Karpas-422 (cell line): ENCODE results near the gene INTS11. TPM values are rescaled to one million over a fixed set of nuclear protein-coding genes. Genes with fewer than 3 reads are reported as not detected.
A peak's percentile ranks its signal among the peaks of the same experiment; 100 is the strongest.

ENCODE experiments used
- DNase-seq: peaks from one replicate; pipeline ENCODE4 v3.0.0-alpha.2; 2015
- H2AFZ ChIP-seq: fragments of 200-600 bp; sonication (generic); 2 replicates; pipeline ENCODE4 v1.6.1; 2014; ENCODE audit warnings: antibody characterized with exemption, low read length, mixed read lengths
- H3K27ac ChIP-seq: fragments of 200-600 bp; sonication (generic); 2 replicates; pipeline ENCODE4 v1.5.1; 2014; ENCODE audit warnings: mild to moderate bottlenecking, low read length, moderate library complexity
- H3K27me3 ChIP-seq: fragments of 200-600 bp; sonication (generic); 2 replicates; pipeline ENCODE4 v1.6.1; 2014; ENCODE audit warnings: low read length, mixed read lengths
- H3K36me3 ChIP-seq: fragments of 200-600 bp; sonication (generic); 2 replicates; pipeline ENCODE4 v1.6.1; 2014; ENCODE audit warnings: low read length, mixed read lengths; ENCODE audit not compliant: insufficient read depth
- H3K4me1 ChIP-seq: fragments of 200-600 bp; sonication (generic); 2 replicates; pipeline ENCODE4 v1.6.1; 2014; ENCODE audit warnings: mild to moderate bottlenecking, low read length, mixed read lengths
- H3K4me2 ChIP-seq: fragments of 200-600 bp; sonication (generic); 2 replicates; pipeline ENCODE4 v1.6.1; 2014; ENCODE audit warnings: low read length, low read depth, mild to moderate bottlenecking; ENCODE audit not compliant: poor library complexity, severe bottlenecking
- H3K4me3 ChIP-seq: fragments of 200-600 bp; sonication (generic); 2 replicates; pipeline ENCODE4 v1.5.1; 2014; ENCODE audit warnings: mild to moderate bottlenecking, antibody characterized with exemption, low read length, mixed read lengths
- H3K79me2 ChIP-seq: fragments of 200-600 bp; sonication (generic); 2 replicates; pipeline ENCODE4 v1.6.1; 2014; ENCODE audit warnings: mild to moderate bottlenecking, low read length, mixed read lengths
- H3K9ac ChIP-seq: fragments of 200-600 bp; sonication (generic); 2 replicates; pipeline ENCODE4 v1.6.0; 2014; ENCODE audit warnings: low read length
- H3K9me2 ChIP-seq: fragments of 200-600 bp; sonication (generic), shearing (Covaris generic); replicated peaks from 2 replicates; pipeline ENCODE4 v1.6.0; 2014; ENCODE audit warnings: mild to moderate bottlenecking, low read length, moderate library complexity; ENCODE audit not compliant: insufficient read depth
- H3K9me3 ChIP-seq: fragments of 300-700, 200-600 bp; sonication (generic); 2 replicates; pipeline ENCODE4 v1.6.1; 2014; ENCODE audit warnings: low read length, mixed read lengths
- H4K20me1 ChIP-seq: fragments of 200-600 bp; sonication (generic); 2 replicates; pipeline ENCODE4 v1.6.1; 2014; ENCODE audit warnings: mild to moderate bottlenecking, antibody characterized with exemption, low read length, low read depth; ENCODE audit not compliant: insufficient read depth
- total RNA-seq: library from RNA; depleted of rRNA; stranded (reverse); fragments of >200 nt; shearing (Covaris generic); gene quantifications from 2 replicates; pipeline ENCODE4 v1.2.3, GENCODE V29; 2014; ENCODE audit warnings: low replicate concordance

The INTS11 gene
- total RNA-seq, 1 experiment from 2014 or later = 69.8 TPM

- H3K4me2 ChIP-seq = peak overlapping the region; percentile 94
- peak overlapping the region; percentile 85 for H3K4me3 ChIP-seq
- H3K9ac ChIP-seq = peak overlapping the region; percentile 97
- H3K9me3 ChIP-seq = no peaks in the 10 kb centered on the region
- no peak overlapping the region for H2AFZ ChIP-seq
- H3K27ac ChIP-seq = peak overlapping the region; percentile 97
- H3K36me3 ChIP-seq = no peaks in the 10 kb centered on the region
- DNase-seq = peak; percentile 61
- H3K27me3 ChIP-seq = no peaks in the 10 kb centered on the region
- H3K4me1 ChIP-seq = peaks cover 33% of the 10 kb centered on the region
- H3K79me2 ChIP-seq = peaks cover 40% of the 10 kb centered on the region
- no peaks in the 10 kb centered on the region for H3K9me2 ChIP-seq
- H4K20me1 ChIP-seq = peaks cover 12% of the 10 kb centered on the region; the same call in 1 of the 2 replicates
Observed at GRCh38 chr1:1304331-1305299, 19.8 kb downstream of the INTS11 start.

- Histone ChIP-seq H3K4me1 (peaks cover 30% of the 10 kb centered on the region), H4K20me1 (peaks cover 13% of the 10 kb centered on the region; the same call in 1 of the 2 replicates), H3K36me3 (no peaks in the 10 kb centered on the region), H3K79me2 (peaks cover 35% of the 10 kb centered on the region), H3K9me2 (no peaks in the 10 kb centered on the region), H3K27ac (no peak overlapping the region), H3K27me3 (no peaks in the 10 kb centered on the region), H3K4me3 (no peak overlapping the region), H2AFZ (no peak overlapping the region), H3K9ac (peak overlapping the region; percentile 97; the same call in 1 of the 2 replicates), H3K4me2 (no peak overlapping the region), H3K9me3 (no peaks in the 10 kb centered on the region)
- DNase-seq = no peak
Observed at GRCh38 chr1:1303736-1304135, 20.7 kb downstream of the INTS11 start.

- Histone ChIP-seq H4K20me1 (peaks cover 13% of the 10 kb centered on the region; the same call in 1 of the 2 replicates), H3K36me3 (no peaks in the 10 kb centered on the region), H3K79me2 (peaks cover 35% of the 10 kb centered on the region), H3K27ac (no peak overlapping the region), H3K4me1 (peaks cover 30% of the 10 kb centered on the region), H3K4me3 (no peak overlapping the region), H3K9me3 (no peaks in the 10 kb centered on the region), H3K27me3 (no peaks in the 10 kb centered on the region), H3K4me2 (no peak overlapping the region), H2AFZ (no peak overlapping the region), H3K9me2 (no peaks in the 10 kb centered on the region), H3K9ac (no peak overlapping the region)
- DNase-seq = no peak
Observed at GRCh38 chr1:1302951-1303509, 21.4 kb downstream of the INTS11 start.

- Histone ChIP-seq H3K9me2 (no peaks in the 10 kb centered on the region), H3K4me3 (no peak overlapping the region), H3K9me3 (no peaks in the 10 kb centered on the region), H3K9ac (no peak overlapping the region), H3K4me1 (peaks cover 30% of the 10 kb centered on the region), H3K27me3 (no peaks in the 10 kb centered on the region), H3K4me2 (no peak overlapping the region), H2AFZ (no peak overlapping the region), H3K79me2 (peaks cover 31% of the 10 kb centered on the region), H3K27ac (no peak overlapping the region), H4K20me1 (peaks cover 13% of the 10 kb centered on the region; the same call in 1 of the 2 replicates), H3K36me3 (no peaks in the 10 kb centered on the region)
- DNase-seq = peak; percentile 61
Observed at GRCh38 chr1:1302006-1302430, 22.4 kb downstream of the INTS11 start.

GRCh38 chr1:1300352-1300739 is 24.1 kb downstream of the INTS11 start:
- Histone ChIP-seq H3K27me3 (no peaks in the 10 kb centered on the region), H3K9me3 (no peaks in the 10 kb centered on the region), H3K9me2 (no peaks in the 10 kb centered on the region), H3K27ac (no peak overlapping the region), H3K4me3 (no peak overlapping the region), H4K20me1 (peaks cover 13% of the 10 kb centered on the region; the same call in 1 of the 2 replicates), H3K79me2 (peaks cover 22% of the 10 kb centered on the region), H3K4me2 (no peak overlapping the region), H2AFZ (no peak overlapping the region), H3K4me1 (peaks cover 16% of the 10 kb centered on the region), H3K36me3 (no peaks in the 10 kb centered on the region), H3K9ac (no peak overlapping the region)
- no peak for DNase-seq

DNA sequence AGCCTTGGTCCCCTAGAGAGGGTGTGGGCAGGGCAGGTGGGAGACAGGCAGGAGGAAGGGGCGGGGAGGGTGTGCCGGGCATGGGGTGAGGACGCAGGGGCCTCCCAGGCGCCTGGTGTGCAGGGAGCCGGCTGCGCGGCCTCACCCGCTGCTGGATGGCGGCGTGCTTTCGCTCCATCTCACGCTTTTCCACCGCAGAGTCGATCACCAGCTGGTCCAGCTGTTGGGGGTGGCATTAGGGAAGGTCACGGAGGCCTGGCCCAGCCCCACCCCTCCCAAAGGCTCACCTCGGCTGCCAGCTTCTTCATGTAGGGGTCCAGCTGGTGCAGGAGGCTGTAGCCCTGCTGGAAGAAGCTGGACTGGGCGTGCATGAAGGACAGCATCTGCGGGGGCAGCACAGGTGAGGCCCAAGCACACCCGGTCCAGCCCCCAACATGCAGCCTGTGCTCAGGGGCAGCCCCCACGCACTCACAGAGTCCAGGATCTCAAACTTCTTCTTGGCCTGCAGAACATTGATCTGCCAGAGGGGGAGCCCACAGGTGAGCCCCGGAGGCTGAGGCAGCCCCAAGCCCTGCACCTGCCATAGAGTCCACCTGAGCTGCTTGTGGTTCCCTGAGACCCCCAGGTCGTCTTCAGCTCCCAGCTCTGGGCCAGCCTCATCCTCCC is 24.6 kb downstream of the INTS11 start:
- peaks cover 13% of the 10 kb centered on the region; the same call in 1 of the 2 replicates for H4K20me1 ChIP-seq
- H3K36me3 ChIP-seq = no peaks in the 10 kb centered on the region
- peak; percentile 74 for DNase-seq
- H2AFZ ChIP-seq = no peak overlapping the region
- H3K9ac ChIP-seq = no peak overlapping the region
- no peak overlapping the region for H3K4me3 ChIP-seq
- no peak overlapping the region for H3K4me2 ChIP-seq
- H3K4me1 ChIP-seq = peaks cover 10% of the 10 kb centered on the region
- H3K27ac ChIP-seq = no peak overlapping the region
- H3K9me3 ChIP-seq = no peaks in the 10 kb centered on the region
- no peaks in the 10 kb centered on the region for H3K27me3 ChIP-seq
- peaks cover 18% of the 10 kb centered on the region for H3K79me2 ChIP-seq
- no peaks in the 10 kb centered on the region for H3K9me2 ChIP-seq

- Histone ChIP-seq H2AFZ (no peak overlapping the region), H3K79me2 (peaks cover 10% of the 10 kb centered on the region), H3K27me3 (no peaks in the 10 kb centered on the region), H3K4me2 (no peak overlapping the region), H3K36me3 (no peaks in the 10 kb centered on the region), H3K4me1 (peaks cover 3% of the 10 kb centered on the region), H3K4me3 (no peak overlapping the region), H3K9ac (no peak overlapping the region), H3K9me3 (no peaks in the 10 kb centered on the region), H4K20me1 (peaks cover 13% of the 10 kb centered on the region; the same call in 1 of the 2 replicates), H3K27ac (no peak overlapping the region), H3K9me2 (no peaks in the 10 kb centered on the region)
- DNase-seq = peak; percentile 73
Observed at GRCh38 chr1:1298861-1299685, 25.4 kb downstream of the INTS11 start.
